A549 treated with CORT108297 at 1 μM for 4 hours (cell line): Measurements from ENCODE around the gene TNFAIP8. TPM values are rescaled to one million over a fixed set of nuclear protein-coding genes. Genes with fewer than 3 reads are reported as not detected.

Source experiments
- total RNA-seq: library from RNA; stranded (reverse); fragments of 200-300 nt; extraction: Qiagen RNA extraction; gene quantifications from 5 replicates; pipeline ENCODE4 v1.2.3, GENCODE V29; 2022

Gene TNFAIP8
- 17.2 to 40.4 TPM (median 21.7 TPM) in 5 replicates for total RNA-seq

DNA sequence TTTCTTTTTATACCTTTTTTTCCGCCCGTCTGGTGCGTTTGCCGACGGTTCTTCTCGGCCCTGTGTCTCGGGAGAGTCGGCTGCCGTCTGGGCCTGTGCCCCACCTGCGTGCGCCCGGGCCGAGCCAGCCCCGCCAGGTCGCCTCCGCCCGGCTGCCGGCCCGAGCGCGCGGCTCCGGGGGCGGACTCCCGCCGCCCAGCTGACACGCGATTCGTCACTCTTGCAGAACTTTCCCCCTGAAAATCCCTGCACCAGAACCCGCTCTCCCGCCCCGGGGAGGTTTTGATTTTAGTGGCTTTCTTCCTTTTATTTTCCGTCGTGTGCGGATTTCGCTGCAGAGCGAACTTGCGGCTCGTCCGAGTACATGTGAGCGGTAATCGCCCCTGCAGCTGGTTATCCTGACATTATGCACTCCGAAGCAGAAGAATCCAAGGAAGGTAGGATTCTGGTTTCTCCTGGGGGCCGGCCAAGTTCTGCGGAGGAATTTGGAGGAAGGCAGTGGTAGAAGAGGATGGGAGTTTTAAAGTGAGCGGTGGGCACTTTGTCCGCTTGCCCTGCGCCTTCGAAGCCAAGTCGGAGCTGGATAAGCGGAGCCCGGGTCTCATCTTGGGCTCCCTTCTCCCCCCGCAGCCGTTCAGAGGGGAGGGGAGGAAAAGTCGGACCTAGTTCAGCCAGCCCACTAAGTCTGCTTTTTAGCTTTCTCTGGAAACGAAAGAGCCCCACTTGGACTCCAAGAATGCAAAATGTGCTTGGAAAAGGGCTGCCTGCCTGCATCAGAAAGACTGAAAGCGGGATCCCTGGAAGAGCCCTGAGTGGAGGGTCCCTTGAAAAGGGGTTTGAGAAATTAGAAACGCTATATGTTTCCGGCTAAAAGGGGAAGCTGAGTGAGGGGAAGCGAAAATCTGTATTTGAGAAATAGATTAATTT, at the start of gene TNFAIP8:
Gene TNFAIP8, plus strand, starts transcription at position 335 of the 927 bp plus-strand sequence. Its CDS starts 72 bp downstream, at position 407.

Other genes with a start within 250 kb of the TNFAIP8 start
- gene HSD17B4, start 96.5 kb downstream of the TNFAIP8 start, total RNA-seq: 53.7 to 68.5 TPM (median 55.9 TPM) in 5 replicates